Pancreas (tissue), 10 donors: Measurements from ENCODE around the gene METTL21A. TPM values are rescaled to one million over a fixed set of nuclear protein-coding genes. Genes with fewer than 3 reads are reported as not detected.

Experiments used
- ATAC-seq, 4 donors: fragments of 200-7000 bp; cut with Tn5 transposase; one replicate each; pipeline versions ENCODE4 v1.8.0 to v1.9.1; 2020; ENCODE audit warnings: mild to moderate bottlenecking in 4 of 4, moderate library complexity in 4 of 4
- DNase-seq, 6 donors: peaks; one replicate each; pipeline ENCODE4 v3.0.0-alpha.2; 2020
- FAIRE-seq: peaks from 2 replicates; lab custom pipeline; 2012; peaks lifted over from hg19 to GRCh38; lab: Jason Lieb, UNC
- H3K27ac ChIP-seq, 4 donors: fragments of 200-600 bp; sonication (generic); 1 replicate in 3 of 4; 2 replicates in 1 of 4; pipeline versions ENCODE4 v1.5.0 to v1.8.0; 2020
- H3K27me3 ChIP-seq, 4 donors: fragments of 200-600 bp; one replicate each; pipeline ENCODE4 v1.8.0; 2021
- H3K36me3 ChIP-seq, 3 donors: fragments of 200-600 bp; sonication (generic) in 1 of 3; one replicate each; pipeline versions ENCODE4 v1.5.0 to v1.8.0; 2020 to 2021
- H3K4me1 ChIP-seq, 3 donors: fragments of 200-600 bp; one replicate each; pipeline ENCODE4 v1.8.0; 2021
- H3K4me3 ChIP-seq, 4 donors: fragments of 200-600 bp; sonication (generic) in 2 of 4; one replicate each; pipeline versions ENCODE4 v1.5.0 to v1.8.0; 2020 to 2021
- H3K9me3 ChIP-seq, 4 donors: fragments of 200-600 bp; one replicate each; pipeline ENCODE4 v1.8.0; 2021
- CTCF ChIP-seq, 4 donors: fragments of 200-600 bp; sonication (generic) in 3 of 4; IDR thresholded peaks; one replicate each; pipeline versions ENCODE4 v1.5.0 to v1.8.0; 2021; ENCODE audit warnings: antibody characterized with exemption in 4 of 4
- WGBS, 2 donors: extraction: QIAGEN DNeasy Blood & Tissue Kit; methylation state at CpG; one replicate each; pipeline ENCODE4 v1.1.7; 2013; 5-methylcytosine and 5-hydroxymethylcytosine counted together
- intact Hi-C, 3 donors: fragments of 100-400 bp; cut with DNase I; formaldehyde crosslinking; loops; one replicate each; pipeline versions ENCODE4 v1.11.1 to v1.14.2; 2022
- polyA plus RNA-seq, 2 donors: library from polyadenylated mRNA; stranded (reverse); fragments of 200-250 nt; gene quantifications; one replicate each; pipeline ENCODE4 v1.2.3, GENCODE V29; 2013
- total RNA-seq, 6 donors: library from RNA; stranded (reverse); fragmentation: NEBNext Ultra II Directional in 4 of 6; extraction: Animal tissue kit (Norgen Biotek cat#: 25700) in 4 of 6; gene quantifications; one replicate each; pipeline versions ENCODE4 v1.2.1 to v1.2.4, GENCODE V29; 2021 to 2023
- donor health status: healthy with polysubstance abuse.
- donor health status: DM: no; HTN: no; CAD: no; lungs with moderate emphysema.
- donor health status: DM: no; HTN: no; CAD: no.
- donor health status: control.
- donor health status: control.
- donor health status: Bipolar disorder and iron deficiency.
- donor health status: DM: yes; HTN: yes; CAD: no.
- donor health status: DM: no; HTN: no; CAD: no.
- donor health status: DM: no; HTN: no; CAD: no.
- donor health status: DM: yes; HTN: yes; CAD: no.

Gene METTL21A
- total and polyA plus RNA-seq, 8 donors, result 4.2 to 9.1 (median 5.9) TPM

GRCh38 chr2:207617011-207617671 lies 8.1 kb downstream of the METTL21A start:
- no peaks in the 10 kb centered on the region for H3K9me3 ChIP-seq
- FAIRE-seq, result no peak
- DNase-seq, result no peak
- no peak for ATAC-seq
- H3K4me3 ChIP-seq, result no peak overlapping the region
- intact Hi-C loops, result no loop called here
- no peaks in the 10 kb centered on the region for H3K4me1 ChIP-seq
- H3K27me3 ChIP-seq, result no peaks in the 10 kb centered on the region
- H3K36me3 ChIP-seq, result no peaks in the 10 kb centered on the region
- H3K27ac ChIP-seq, result no peak overlapping the region
- WGBS, 2 donors, result 83 to 86% methylated on average over 6 of the region's 6 CpGs
- TF ChIP-seq CTCF (IDR thresholded peaks at IDR 0.05), result no peak

- no peak overlapping the region for H3K4me3 ChIP-seq
- H3K27me3 ChIP-seq, result no peaks in the 10 kb centered on the region
- FAIRE-seq (no peak), ATAC-seq (no peak), DNase-seq (no peak)
- H3K4me1 ChIP-seq, result no peaks in the 10 kb centered on the region
- no peak overlapping the region for H3K27ac ChIP-seq
- intact Hi-C loops, result no loop called here
- TF ChIP-seq CTCF (IDR thresholded peaks at IDR 0.05), result no peak
- 84 to 87% methylated on average over 4 of the region's 4 CpGs for WGBS, 2 donors
- no peaks in the 10 kb centered on the region for H3K36me3 ChIP-seq
- H3K9me3 ChIP-seq, result no peaks in the 10 kb centered on the region
Measured at GRCh38 chr2:207616185-207616584, 9.0 kb downstream of the METTL21A start.

GRCh38 chr2:207614824-207615223 lies 10.4 kb downstream of the METTL21A start:
- H3K4me3 ChIP-seq, result no peak overlapping the region
- FAIRE-seq (no peak), ATAC-seq (no peak), DNase-seq (no peak)
- H3K36me3 ChIP-seq, result no peaks in the 10 kb centered on the region
- 87 to 92% methylated on average over 2 of the region's 2 CpGs for WGBS, 2 donors
- H3K9me3 ChIP-seq, result no peaks in the 10 kb centered on the region
- no peak for TF ChIP-seq CTCF (IDR thresholded peaks at IDR 0.05)
- no peaks in the 10 kb centered on the region for H3K27me3 ChIP-seq
- no peaks in the 10 kb centered on the region for H3K4me1 ChIP-seq
- no peak overlapping the region for H3K27ac ChIP-seq
- intact Hi-C loops, result no loop called here

- intact Hi-C loops, result no loop called here
- ATAC-seq (no peak), DNase-seq (no peak), FAIRE-seq (no peak)
- Histone ChIP-seq H3K27ac (no peak overlapping the region), H3K4me1 (no peaks in the 10 kb centered on the region), H3K36me3 (no peaks in the 10 kb centered on the region), H3K27me3 (no peaks in the 10 kb centered on the region), H3K9me3 (no peaks in the 10 kb centered on the region), H3K4me3 (no peak overlapping the region)
- no peak for TF ChIP-seq CTCF (IDR thresholded peaks at IDR 0.05)
- 80 to 84% methylated on average over 4 of the region's 4 CpGs for WGBS, 2 donors
Measured at GRCh38 chr2:207612714-207613113, 12.5 kb downstream of the METTL21A start.

- FAIRE-seq (no peak), ATAC-seq (no peak), DNase-seq (no peak)
- Histone ChIP-seq H3K27ac (no peak overlapping the region), H3K27me3 (no peaks in the 10 kb centered on the region), H3K9me3 (no peaks in the 10 kb centered on the region), H3K4me1 (no peaks in the 10 kb centered on the region), H3K4me3 (no peak overlapping the region), H3K36me3 (no peaks in the 10 kb centered on the region)
- intact Hi-C loops, result no loop called here
- no peak for TF ChIP-seq CTCF (IDR thresholded peaks at IDR 0.05)
- 95 to 99% methylated on average over 5 of the region's 5 CpGs for WGBS, 2 donors
Measured at GRCh38 chr2:207606829-207607228, 18.4 kb downstream of the METTL21A start.
